Measurements from ENCODE around the gene CUEDC1. TPM values are rescaled to one million over a fixed set of nuclear protein-coding genes. Genes with fewer than 3 reads are reported as not detected.
A peak's percentile ranks its signal among the peaks of the same experiment; 100 is the strongest.

Gene CUEDC1
- total and polyA plus RNA-seq, 5 donors from 2014 or later: not detected

DNA sequence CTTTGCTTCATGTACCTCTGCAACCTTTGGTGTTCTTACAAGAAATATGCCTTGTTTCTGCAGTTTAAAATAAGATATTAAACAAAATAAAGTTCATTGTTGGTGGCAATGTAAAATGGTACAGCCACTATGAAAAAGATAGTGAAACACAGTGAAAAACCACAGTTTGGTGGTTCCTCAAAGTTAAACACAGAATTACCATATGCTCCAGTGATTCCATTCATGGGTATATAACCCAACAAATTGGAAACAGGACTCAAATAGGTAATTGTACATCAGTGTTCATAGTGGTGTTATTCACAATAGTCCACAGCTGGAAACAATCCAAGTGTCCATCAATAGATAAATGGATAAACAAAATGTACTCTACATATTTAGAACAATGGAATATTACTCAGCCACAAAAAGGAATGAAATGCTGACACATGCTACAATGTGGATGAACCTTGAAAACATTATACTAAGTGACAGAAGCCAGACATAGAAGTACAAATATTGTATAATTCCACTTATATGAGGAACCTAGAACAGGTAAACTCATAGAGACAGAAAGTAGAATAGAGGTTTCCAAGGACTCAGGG is 49.2 kb downstream of the CUEDC1 start:
- Histone ChIP-seq H3K27ac (ENCODE audit: insufficient read depth, low read length, poor library complexity, severe bottlenecking) (no peak overlapping the region), H3K4me3 (ENCODE audit: low read depth, low read length) (no peak overlapping the region), H3K36me3 (ENCODE audit: control insufficient read depth, insufficient read depth, low read length) (no peaks in the 10 kb centered on the region), H3K27me3 (ENCODE audit: control insufficient read depth, insufficient read depth, low read length) (no peaks in the 10 kb centered on the region), H3K4me1 (ENCODE audit: control insufficient read depth, insufficient read depth, low read length, poor library complexity, severe bottlenecking) (peaks cover 7% of the 10 kb centered on the region), H3K9me3 (ENCODE audit: control insufficient read depth in 2 of 2, low read length in 2 of 2) (no peaks in the 10 kb centered on the region)
- H3K36me3 Mint-ChIP-seq: no peaks in the 10 kb centered on the region
- no peaks in the 10 kb centered on the region for H3K9me3 Mint-ChIP-seq
- ATAC-seq (ENCODE audit: low read depth in 2 of 2): no peak
- peaks cover 12% of the 10 kb centered on the region for H3K27me3 Mint-ChIP-seq
- no peak for DNase-seq
- no peak overlapping the region for H3K4me3 Mint-ChIP-seq
- H3K27ac Mint-ChIP-seq: no peak overlapping the region
- H3K4me1 Mint-ChIP-seq: peaks cover 0 to 19% (median 8%) of the 10 kb centered on the region in 4 donors

DNA sequence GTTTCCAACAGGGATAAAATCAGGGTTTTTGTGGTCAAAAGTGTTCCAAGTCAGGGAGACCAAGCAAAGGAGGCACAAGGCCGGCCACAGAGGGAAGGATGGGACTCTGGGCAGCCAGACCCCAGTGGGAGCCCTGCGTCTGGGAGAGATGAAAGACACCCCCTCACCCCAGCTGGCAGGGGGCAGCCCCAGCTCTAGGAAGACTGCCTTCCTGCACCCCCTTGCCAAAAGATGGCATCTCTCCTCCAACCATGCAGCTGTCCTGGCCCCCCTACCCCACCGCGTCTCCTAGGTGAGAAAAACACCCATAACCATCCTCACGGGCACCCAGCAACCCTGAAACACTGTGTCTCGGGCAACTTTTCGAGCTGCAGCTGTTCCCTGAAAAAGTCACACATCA is 51.3 kb downstream of the CUEDC1 start:
- no peak overlapping the region for H3K4me3 Mint-ChIP-seq
- peaks cover 4% of the 10 kb centered on the region for H3K27me3 Mint-ChIP-seq
- Histone ChIP-seq H3K9me3 (ENCODE audit: control insufficient read depth in 2 of 2, low read length in 2 of 2) (no peaks in the 10 kb centered on the region), H3K27me3 (ENCODE audit: control insufficient read depth, insufficient read depth, low read length) (no peaks in the 10 kb centered on the region), H3K27ac (ENCODE audit: insufficient read depth, low read length, poor library complexity, severe bottlenecking) (no peak overlapping the region), H3K4me3 (ENCODE audit: low read depth, low read length) (no peak overlapping the region), H3K36me3 (ENCODE audit: control insufficient read depth, insufficient read depth, low read length) (no peaks in the 10 kb centered on the region), H3K4me1 (ENCODE audit: control insufficient read depth, insufficient read depth, low read length, poor library complexity, severe bottlenecking) (peaks cover 7% of the 10 kb centered on the region)
- DNase-seq: no peak
- peaks cover 0 to 25% (median 9%) of the 10 kb centered on the region in 4 donors for H3K4me1 Mint-ChIP-seq
- H3K27ac Mint-ChIP-seq: no peak overlapping the region
- ATAC-seq (ENCODE audit: low read depth in 2 of 2): no peak
- H3K36me3 Mint-ChIP-seq: no peaks in the 10 kb centered on the region
- peaks cover 0 to 2% (median 0%) of the 10 kb centered on the region in 7 donors for H3K9me3 Mint-ChIP-seq

- H3K4me3 Mint-ChIP-seq: peak overlapping the region in 2 of 4 donors; percentile 8 to 62
- Histone ChIP-seq H3K4me1 (ENCODE audit: control insufficient read depth, insufficient read depth, low read length, poor library complexity, severe bottlenecking) (peaks cover 7% of the 10 kb centered on the region), H3K27ac (ENCODE audit: insufficient read depth, low read length, poor library complexity, severe bottlenecking) (no peak overlapping the region), H3K9me3 (ENCODE audit: control insufficient read depth in 2 of 2, low read length in 2 of 2) (no peaks in the 10 kb centered on the region), H3K4me3 (ENCODE audit: low read depth, low read length) (no peak overlapping the region), H3K27me3 (ENCODE audit: control insufficient read depth, insufficient read depth, low read length) (no peaks in the 10 kb centered on the region), H3K36me3 (ENCODE audit: control insufficient read depth, insufficient read depth, low read length) (no peaks in the 10 kb centered on the region)
- peaks cover 0 to 25% (median 9%) of the 10 kb centered on the region in 4 donors for H3K4me1 Mint-ChIP-seq
- H3K9me3 Mint-ChIP-seq: peaks cover 0 to 2% (median 0%) of the 10 kb centered on the region in 7 donors
- ATAC-seq (ENCODE audit: low read depth in 2 of 2) (peak; percentile 42 to 56), DNase-seq (peak in 1 of 3 donors; percentile 65)
- H3K27me3 Mint-ChIP-seq: peaks cover 4% of the 10 kb centered on the region
- no peaks in the 10 kb centered on the region for H3K36me3 Mint-ChIP-seq
- H3K27ac Mint-ChIP-seq: peak overlapping the region in 1 of 3 donors; percentile 54
Measured at GRCh38 chr17:57902800-57903759, 52.1 kb downstream of the CUEDC1 start.

DNA sequence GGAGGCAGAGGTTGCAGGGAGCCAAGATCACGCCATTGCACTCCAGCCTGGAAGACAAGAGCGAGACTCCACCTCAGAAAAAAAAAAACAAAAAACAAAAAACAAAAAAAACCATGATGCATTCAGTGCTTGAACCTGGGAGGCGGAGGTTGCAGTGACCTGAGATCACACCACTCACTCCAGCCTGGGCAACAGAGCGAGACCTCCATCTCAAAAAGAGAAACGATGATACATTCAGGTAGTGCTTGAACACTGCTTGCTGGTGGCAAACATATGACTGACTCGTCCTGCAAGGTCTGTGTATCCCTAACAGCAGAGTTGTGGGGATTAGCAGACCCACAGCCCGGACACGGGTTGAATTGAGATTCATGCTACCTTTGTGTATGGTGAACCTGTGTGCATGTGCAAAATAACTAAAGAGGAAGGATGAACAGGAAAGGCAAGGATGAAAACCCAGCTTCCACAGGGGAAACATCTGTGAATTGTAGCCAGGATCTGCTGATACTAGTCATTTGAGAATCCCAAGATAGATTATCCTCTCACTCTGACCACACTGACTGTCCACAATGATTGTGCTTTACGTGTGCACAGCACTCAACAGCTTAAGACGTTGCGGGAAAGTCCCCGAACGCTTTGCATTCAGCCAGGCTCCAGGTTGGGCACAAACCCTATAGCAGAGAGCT is 53.0 kb downstream of the CUEDC1 start:
- H3K27ac ChIP-seq (ENCODE audit: insufficient read depth, low read length, poor library complexity, severe bottlenecking): no peak overlapping the region
- DNase-seq: no peak

GRCh38 chr17:57900991-57901743 is 54.0 kb downstream of the CUEDC1 start:
- peaks cover 0 to 25% (median 9%) of the 10 kb centered on the region in 4 donors for H3K4me1 Mint-ChIP-seq
- no peaks in the 10 kb centered on the region for H3K36me3 Mint-ChIP-seq
- peaks cover 0 to 2% (median 0%) of the 10 kb centered on the region in 7 donors for H3K9me3 Mint-ChIP-seq
- ATAC-seq (ENCODE audit: low read depth in 2 of 2) (no peak), DNase-seq (no peak)
- Histone ChIP-seq H3K9me3 (ENCODE audit: control insufficient read depth in 2 of 2, low read length in 2 of 2) (no peaks in the 10 kb centered on the region), H3K36me3 (ENCODE audit: control insufficient read depth, insufficient read depth, low read length) (no peaks in the 10 kb centered on the region), H3K27me3 (ENCODE audit: control insufficient read depth, insufficient read depth, low read length) (no peaks in the 10 kb centered on the region), H3K4me1 (ENCODE audit: control insufficient read depth, insufficient read depth, low read length, poor library complexity, severe bottlenecking) (peaks cover 7% of the 10 kb centered on the region), H3K4me3 (ENCODE audit: low read depth, low read length) (no peak overlapping the region), H3K27ac (ENCODE audit: insufficient read depth, low read length, poor library complexity, severe bottlenecking) (no peak overlapping the region)
- H3K27ac Mint-ChIP-seq: peak overlapping the region in 1 of 3 donors; percentile 54
- H3K27me3 Mint-ChIP-seq: peaks cover 4% of the 10 kb centered on the region
- no peak overlapping the region for H3K4me3 Mint-ChIP-seq

More for the DNA sequence above, 53.0 kb downstream of the CUEDC1 start:
- H3K4me1 ChIP-seq (ENCODE audit: control insufficient read depth, insufficient read depth, low read length, poor library complexity, severe bottlenecking): peaks cover 7% of the 10 kb centered on the region
- H3K4me3 ChIP-seq (ENCODE audit: low read depth, low read length): no peak overlapping the region
- no peak for ATAC-seq (ENCODE audit: low read depth in 2 of 2)
- no peaks in the 10 kb centered on the region for H3K36me3 ChIP-seq (ENCODE audit: control insufficient read depth, insufficient read depth, low read length)
- peaks cover 4% of the 10 kb centered on the region for H3K27me3 Mint-ChIP-seq
- peak overlapping the region in 1 of 4 donors; percentile 29 for H3K4me3 Mint-ChIP-seq
- H3K9me3 Mint-ChIP-seq: peaks cover 0 to 2% (median 0%) of the 10 kb centered on the region in 7 donors
- peaks cover 0 to 25% (median 9%) of the 10 kb centered on the region in 4 donors for H3K4me1 Mint-ChIP-seq
- H3K27me3 ChIP-seq (ENCODE audit: control insufficient read depth, insufficient read depth, low read length): no peaks in the 10 kb centered on the region
- no peaks in the 10 kb centered on the region for H3K9me3 ChIP-seq (ENCODE audit: control insufficient read depth in 2 of 2, low read length in 2 of 2)
- H3K27ac Mint-ChIP-seq: peak overlapping the region in 1 of 3 donors; percentile 54
- no peaks in the 10 kb centered on the region for H3K36me3 Mint-ChIP-seq

GRCh38 chr17:57899822-57900221 is 55.4 kb downstream of the CUEDC1 start:
- Histone ChIP-seq H3K9me3 (ENCODE audit: control insufficient read depth in 2 of 2, low read length in 2 of 2) (no peaks in the 10 kb centered on the region), H3K27me3 (ENCODE audit: control insufficient read depth, insufficient read depth, low read length) (no peaks in the 10 kb centered on the region), H3K36me3 (ENCODE audit: control insufficient read depth, insufficient read depth, low read length) (no peaks in the 10 kb centered on the region), H3K4me1 (ENCODE audit: control insufficient read depth, insufficient read depth, low read length, poor library complexity, severe bottlenecking) (peaks cover 7% of the 10 kb centered on the region), H3K27ac (ENCODE audit: insufficient read depth, low read length, poor library complexity, severe bottlenecking) (no peak overlapping the region), H3K4me3 (ENCODE audit: low read depth, low read length) (no peak overlapping the region)
- Mint-ChIP-seq H3K9me3 (peaks cover 0 to 2% (median 0%) of the 10 kb centered on the region in 7 donors), H3K4me1 (peaks cover 0 to 25% (median 9%) of the 10 kb centered on the region in 4 donors), H3K27me3 (peaks cover 4% of the 10 kb centered on the region), H3K36me3 (no peaks in the 10 kb centered on the region), H3K27ac (peak overlapping the region in 1 of 3 donors; percentile 54), H3K4me3 (no peak overlapping the region)
- DNase-seq (no peak), ATAC-seq (ENCODE audit: low read depth in 2 of 2) (peak; percentile 18)

- no peak for ATAC-seq (ENCODE audit: low read depth in 2 of 2)
- H3K27me3 Mint-ChIP-seq: peaks cover 4% of the 10 kb centered on the region
- Histone ChIP-seq H3K36me3 (ENCODE audit: control insufficient read depth, insufficient read depth, low read length) (no peaks in the 10 kb centered on the region), H3K27ac (ENCODE audit: insufficient read depth, low read length, poor library complexity, severe bottlenecking) (no peak overlapping the region), H3K9me3 (ENCODE audit: control insufficient read depth in 2 of 2, low read length in 2 of 2) (no peaks in the 10 kb centered on the region), H3K27me3 (ENCODE audit: control insufficient read depth, insufficient read depth, low read length) (no peaks in the 10 kb centered on the region), H3K4me1 (ENCODE audit: control insufficient read depth, insufficient read depth, low read length, poor library complexity, severe bottlenecking) (peaks cover 7% of the 10 kb centered on the region), H3K4me3 (ENCODE audit: low read depth, low read length) (no peak overlapping the region)
- H3K4me3 Mint-ChIP-seq: no peak overlapping the region
- peaks cover 0 to 25% (median 9%) of the 10 kb centered on the region in 4 donors for H3K4me1 Mint-ChIP-seq
- peak overlapping the region in 2 of 3 donors; percentile 10 to 54 for H3K27ac Mint-ChIP-seq
- no peak for DNase-seq
- H3K36me3 Mint-ChIP-seq: no peaks in the 10 kb centered on the region
- H3K9me3 Mint-ChIP-seq: peaks cover 0 to 2% (median 0%) of the 10 kb centered on the region in 7 donors
Measured at GRCh38 chr17:57899391-57899790, 55.8 kb downstream of the CUEDC1 start.
